ENCODE results near the gene TDO2. TPM values are rescaled to one million over a fixed set of nuclear protein-coding genes. Genes with fewer than 3 reads are reported as not detected.
"Not testable (repeated sequence)": the region's sequence is repeated elsewhere in the genome, so short reads cannot be mapped to it uniquely, and the experiment has no call there.

The TDO2 gene
- total RNA-seq, 2 donors from 2014 or later = not detected

- Mint-ChIP-seq H3K36me3 (ENCODE audit: low read depth) (no peaks in the 10 kb centered on the region), H3K4me3 (no peak overlapping the region), H3K9me3 (peaks cover 5% of the 10 kb centered on the region), H3K27me3 (peaks cover 24% of the 10 kb centered on the region), H3K4me1 (no peaks in the 10 kb centered on the region), H3K27ac (no peak overlapping the region)
- ATAC-seq (replicated peaks) = no peak
Measured at GRCh38 chr4:155891058-155891457, 12.4 kb upstream of the TDO2 start.

DNA sequence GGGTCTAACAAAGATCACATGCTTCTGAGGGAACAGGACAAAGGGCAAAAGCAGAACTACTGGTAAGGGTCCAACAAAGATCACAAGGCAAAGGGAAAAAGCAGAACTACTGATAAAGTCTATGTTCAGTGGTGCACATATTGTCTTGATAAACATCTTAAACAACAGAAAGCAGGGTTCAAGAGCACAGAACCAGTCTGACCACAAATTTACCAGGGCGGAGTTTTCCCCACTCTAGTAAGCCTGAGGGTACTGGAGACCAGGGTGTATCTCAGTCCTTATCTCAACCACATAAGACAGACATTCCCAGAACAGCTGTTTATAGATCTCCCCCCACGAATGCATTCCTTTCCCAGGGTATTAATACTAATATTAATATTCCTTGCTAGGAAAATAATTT lies 5.1 kb upstream of the TDO2 start:
- H3K9me3 Mint-ChIP-seq = not testable (repeated sequence)

GRCh38 chr4:155899891-155900290 lies 3.6 kb upstream of the TDO2 start:
- H3K4me1 Mint-ChIP-seq = no peaks in the 10 kb centered on the region
- H3K4me3 Mint-ChIP-seq = no peak overlapping the region
- no peaks in the 10 kb centered on the region for H3K36me3 Mint-ChIP-seq (ENCODE audit: low read depth)
- ATAC-seq (replicated peaks) = no peak
- peaks cover 4% of the 10 kb centered on the region for H3K27me3 Mint-ChIP-seq
- H3K9me3 Mint-ChIP-seq = peaks cover 4% of the 10 kb centered on the region
- no peak overlapping the region for H3K27ac Mint-ChIP-seq

More for the DNA sequence above, 5.1 kb upstream of the TDO2 start:
- not testable (repeated sequence) for H3K36me3 Mint-ChIP-seq (ENCODE audit: low read depth); ATAC-seq (replicated peaks); H3K27me3 Mint-ChIP-seq; H3K4me3 Mint-ChIP-seq; H3K4me1 Mint-ChIP-seq; H3K27ac Mint-ChIP-seq

DNA sequence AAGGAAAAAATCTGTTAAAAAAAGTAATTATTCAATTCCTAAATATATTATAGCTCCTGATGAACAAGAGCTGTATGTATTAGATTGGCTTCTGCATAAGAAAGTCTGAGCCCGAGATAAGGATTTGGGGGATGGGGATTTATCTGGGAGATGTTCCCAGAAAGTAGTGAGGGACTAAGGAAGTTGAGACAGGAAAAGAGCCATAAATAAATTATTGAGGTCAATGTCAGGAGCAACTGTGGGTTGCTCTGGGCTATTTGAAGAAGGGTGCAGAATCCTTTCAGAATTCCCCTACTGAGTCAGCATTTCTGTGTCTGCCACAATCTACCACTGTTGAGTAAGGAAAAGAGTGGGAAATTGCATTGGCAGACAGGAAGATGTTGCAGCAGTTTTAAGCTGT lies 3.1 kb upstream of the TDO2 start:
- H3K9me3 Mint-ChIP-seq = peaks cover 4% of the 10 kb centered on the region
- no peak overlapping the region for H3K4me3 Mint-ChIP-seq
- H3K36me3 Mint-ChIP-seq (ENCODE audit: low read depth) = no peaks in the 10 kb centered on the region
- peaks cover 4% of the 10 kb centered on the region for H3K27me3 Mint-ChIP-seq
- no peak for ATAC-seq (replicated peaks)
- no peak overlapping the region for H3K27ac Mint-ChIP-seq
- H3K4me1 Mint-ChIP-seq = no peaks in the 10 kb centered on the region

- Mint-ChIP-seq H3K27ac (no peak overlapping the region), H3K36me3 (ENCODE audit: low read depth) (no peaks in the 10 kb centered on the region), H3K27me3 (peaks cover 4% of the 10 kb centered on the region), H3K9me3 (peaks cover 4% of the 10 kb centered on the region), H3K4me1 (no peaks in the 10 kb centered on the region), H3K4me3 (no peak overlapping the region)
- no peak for ATAC-seq (replicated peaks)
Measured at GRCh38 chr4:155901013-155901412, 2.5 kb upstream of the TDO2 start.

GRCh38 chr4:155904331-155904730 lies 835 bp downstream of the TDO2 start:
- Mint-ChIP-seq H3K27me3 (peaks cover 16% of the 10 kb centered on the region), H3K4me1 (no peaks in the 10 kb centered on the region), H3K9me3 (no peaks in the 10 kb centered on the region), H3K36me3 (ENCODE audit: low read depth) (no peaks in the 10 kb centered on the region), H3K27ac (no peak overlapping the region), H3K4me3 (no peak overlapping the region)
- no peak for ATAC-seq (replicated peaks)

GRCh38 chr4:155906554-155907247 lies 3.2 kb downstream of the TDO2 start:
- no peaks in the 10 kb centered on the region for H3K36me3 Mint-ChIP-seq (ENCODE audit: low read depth)
- ATAC-seq (replicated peaks) = no peak
- no peaks in the 10 kb centered on the region for H3K4me1 Mint-ChIP-seq
- no peak overlapping the region for H3K27ac Mint-ChIP-seq
- no peaks in the 10 kb centered on the region for H3K9me3 Mint-ChIP-seq
- peaks cover 19% of the 10 kb centered on the region for H3K27me3 Mint-ChIP-seq
- H3K4me3 Mint-ChIP-seq = no peak overlapping the region

DNA sequence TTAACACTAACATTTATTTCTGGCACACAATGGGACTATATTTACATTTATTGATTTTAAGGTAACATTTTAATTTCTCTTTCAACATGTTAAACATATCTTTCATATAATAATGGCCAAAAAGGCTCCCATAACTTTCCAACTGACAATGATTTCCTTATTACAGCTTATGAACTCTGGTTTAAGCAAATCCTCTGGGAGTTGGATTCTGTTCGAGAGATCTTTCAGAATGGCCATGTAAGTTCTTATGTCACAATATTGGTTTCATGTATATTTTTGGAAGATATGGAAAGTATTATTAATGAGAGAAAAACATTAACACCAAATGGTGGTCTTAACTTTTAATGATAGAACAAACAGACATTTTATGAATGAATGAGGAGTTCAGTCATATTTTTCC lies 4.1 kb downstream of the TDO2 start:
- Mint-ChIP-seq H3K36me3 (ENCODE audit: low read depth) (no peaks in the 10 kb centered on the region), H3K4me3 (no peak overlapping the region), H3K4me1 (no peaks in the 10 kb centered on the region), H3K27me3 (peaks cover 19% of the 10 kb centered on the region), H3K27ac (no peak overlapping the region), H3K9me3 (no peaks in the 10 kb centered on the region)
- no peak for ATAC-seq (replicated peaks)

DNA sequence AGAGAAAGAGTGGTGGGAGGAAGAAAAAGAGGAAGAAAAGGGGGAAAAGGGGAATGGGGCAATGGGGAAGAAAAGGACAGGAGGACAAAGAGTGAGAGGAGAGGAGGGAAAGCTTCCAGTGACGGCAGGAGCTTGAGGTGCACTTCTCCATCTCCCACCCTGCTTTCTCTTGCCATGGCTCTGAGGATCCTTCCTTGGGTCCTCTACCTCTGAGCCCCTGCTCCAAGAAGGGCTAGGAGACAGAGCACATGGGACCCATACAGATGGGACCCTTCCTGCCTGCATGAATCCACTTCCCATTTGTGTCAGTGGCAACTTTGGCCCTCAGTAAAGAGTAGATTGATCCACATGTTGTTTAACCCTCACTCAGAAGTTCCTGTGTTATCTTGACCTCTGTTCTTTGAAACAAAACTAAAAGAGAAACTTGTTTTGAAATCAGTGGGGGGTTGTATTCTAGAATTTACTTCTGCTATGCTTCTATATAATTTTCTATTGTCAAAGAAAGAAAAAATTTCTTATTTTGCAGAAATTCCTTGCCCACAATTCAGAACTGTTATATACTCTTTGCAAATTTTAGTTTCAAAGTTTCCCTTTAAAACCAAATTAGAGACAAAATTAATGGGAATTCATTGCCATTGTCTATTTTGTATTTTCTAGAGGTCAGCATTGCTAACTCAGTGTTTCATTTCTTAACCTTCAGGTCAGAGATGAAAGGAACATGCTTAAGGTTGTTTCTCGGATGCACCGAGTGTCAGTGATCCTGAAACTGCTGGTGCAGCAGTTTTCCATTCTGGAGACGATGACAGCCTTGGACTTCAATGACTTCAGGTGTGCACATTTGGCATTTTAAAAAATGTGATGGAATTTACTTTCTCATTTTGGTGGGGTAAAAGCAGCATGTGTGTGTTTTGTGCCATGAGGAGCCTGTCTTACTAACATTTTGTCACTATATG lies 5.0 kb downstream of the TDO2 start:
- ATAC-seq (replicated peaks) = no peak
- peaks cover 19% of the 10 kb centered on the region for H3K27me3 Mint-ChIP-seq
- H3K36me3 Mint-ChIP-seq (ENCODE audit: low read depth) = no peaks in the 10 kb centered on the region
- H3K27ac Mint-ChIP-seq = no peak overlapping the region
- no peaks in the 10 kb centered on the region for H3K4me1 Mint-ChIP-seq
- H3K4me3 Mint-ChIP-seq = no peak overlapping the region
- no peaks in the 10 kb centered on the region for H3K9me3 Mint-ChIP-seq

DNA sequence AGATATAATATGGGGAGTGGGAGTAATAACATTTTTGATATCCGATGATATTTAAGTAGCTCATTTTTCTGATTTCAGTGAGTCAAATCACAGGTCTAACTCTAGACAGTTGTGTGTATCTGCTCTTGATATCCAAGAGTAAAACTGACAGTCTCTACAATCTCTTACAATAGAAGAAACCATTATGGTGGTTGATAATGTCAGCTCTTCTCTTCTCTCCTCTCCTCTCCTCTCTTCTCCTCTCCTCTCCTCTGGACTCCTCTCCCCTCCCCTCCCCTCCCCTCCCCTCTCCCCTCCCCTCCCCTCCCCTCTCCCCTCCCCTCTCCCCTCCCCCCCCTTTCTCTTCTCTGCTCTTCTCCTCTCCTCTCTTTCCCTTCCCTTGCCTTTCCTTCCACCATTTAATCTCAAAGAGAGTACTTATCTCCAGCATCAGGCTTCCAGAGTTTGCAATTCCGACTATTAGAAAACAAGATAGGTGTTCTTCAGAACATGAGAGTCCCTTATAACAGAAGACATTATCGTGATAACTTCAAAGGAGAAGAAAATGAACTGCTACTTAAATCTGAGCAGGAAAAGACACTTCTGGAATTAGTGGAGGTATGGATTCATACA lies 6.2 kb downstream of the TDO2 start:
- Mint-ChIP-seq H3K4me1 (no peaks in the 10 kb centered on the region), H3K27me3 (peaks cover 15% of the 10 kb centered on the region)

GRCh38 chr4:155911905-155912304 lies 8.4 kb downstream of the TDO2 start:
- Mint-ChIP-seq H3K4me1 (no peaks in the 10 kb centered on the region), H3K27ac (no peak overlapping the region), H3K9me3 (no peaks in the 10 kb centered on the region), H3K27me3 (peaks cover 12% of the 10 kb centered on the region), H3K4me3 (no peak overlapping the region), H3K36me3 (ENCODE audit: low read depth) (no peaks in the 10 kb centered on the region)
- no peak for ATAC-seq (replicated peaks)

More for the DNA sequence above, 6.2 kb downstream of the TDO2 start:
- Mint-ChIP-seq H3K36me3 (ENCODE audit: low read depth) (no peaks in the 10 kb centered on the region), H3K4me3 (no peak overlapping the region), H3K27ac (no peak overlapping the region), H3K9me3 (no peaks in the 10 kb centered on the region)
- no peak for ATAC-seq (replicated peaks)

DNA sequence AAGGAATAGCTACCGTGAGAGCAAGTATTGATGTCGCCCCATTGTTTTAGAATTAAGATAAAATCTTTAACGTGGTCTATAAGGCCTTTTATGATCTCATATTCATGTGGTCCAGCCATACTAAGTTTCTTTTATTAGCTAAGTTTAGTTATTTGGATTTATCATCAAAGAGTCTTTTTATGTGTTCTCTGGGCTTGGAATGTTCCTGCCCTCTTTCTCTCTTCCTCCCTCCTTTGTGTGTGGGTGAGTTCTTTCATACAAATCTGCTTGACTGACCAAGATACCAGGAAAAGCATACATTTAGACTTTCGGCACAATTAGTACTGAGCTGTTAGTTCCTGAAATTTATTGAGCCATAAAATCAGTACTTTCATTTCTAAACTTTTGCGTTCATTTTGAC lies 11.3 kb downstream of the TDO2 start:
- Mint-ChIP-seq H3K4me1 (no peaks in the 10 kb centered on the region), H3K27ac (no peak overlapping the region), H3K4me3 (no peak overlapping the region), H3K9me3 (no peaks in the 10 kb centered on the region), H3K36me3 (ENCODE audit: low read depth) (no peaks in the 10 kb centered on the region), H3K27me3 (peaks cover 5% of the 10 kb centered on the region)
- ATAC-seq (replicated peaks) = no peak

DNA sequence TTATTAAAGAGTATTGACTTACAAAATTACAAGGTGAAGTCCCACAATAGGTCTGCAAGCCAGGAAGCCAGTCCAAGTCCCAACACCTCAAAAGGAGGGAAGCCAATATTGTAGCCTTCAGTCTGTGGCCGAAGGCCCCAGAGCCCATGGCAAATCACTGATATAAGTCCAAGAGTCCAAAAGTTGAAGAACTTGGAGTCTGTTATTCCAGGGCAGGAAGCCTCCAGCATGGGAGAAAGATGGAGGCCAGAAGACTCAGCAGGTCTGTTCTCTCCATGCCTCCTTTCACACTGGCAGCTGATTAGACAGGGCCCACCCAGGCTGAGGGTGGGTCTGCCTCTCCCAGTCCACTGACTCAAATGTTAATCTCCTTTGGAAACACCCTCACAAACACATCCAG lies 18.1 kb downstream of the TDO2 start:
- ATAC-seq (replicated peaks) = no peak

DNA sequence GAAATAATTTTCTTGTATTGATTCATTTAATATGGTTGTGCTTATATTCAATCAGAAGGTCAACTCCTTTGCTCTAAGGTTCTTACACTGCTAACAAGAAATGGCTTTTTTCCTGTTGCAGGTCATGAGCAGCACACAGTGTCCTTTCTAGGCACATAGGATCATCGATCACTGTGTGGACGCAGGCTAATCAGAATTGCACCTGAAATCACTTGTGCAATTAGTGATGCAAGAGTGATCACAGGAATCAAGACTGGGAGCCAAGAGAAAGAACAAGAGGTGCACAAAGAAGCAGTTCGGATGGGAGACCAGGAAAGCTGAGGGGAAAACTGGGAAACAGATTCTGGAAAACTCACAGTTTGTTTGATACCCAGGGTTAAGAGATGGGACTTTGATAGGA lies 21.1 kb downstream of the TDO2 start:
- H3K4me1 Mint-ChIP-seq = no peaks in the 10 kb centered on the region
- no peak for ATAC-seq (replicated peaks)
- no peaks in the 10 kb centered on the region for H3K9me3 Mint-ChIP-seq
- no peak overlapping the region for H3K4me3 Mint-ChIP-seq
- no peaks in the 10 kb centered on the region for H3K27me3 Mint-ChIP-seq
- H3K36me3 Mint-ChIP-seq (ENCODE audit: low read depth) = peaks cover 52% of the 10 kb centered on the region
- H3K27ac Mint-ChIP-seq = no peak overlapping the region

More for the DNA sequence above, 18.1 kb downstream of the TDO2 start:
- no peaks in the 10 kb centered on the region for H3K4me1 Mint-ChIP-seq
- no peak overlapping the region for H3K27ac Mint-ChIP-seq
- peaks cover 30% of the 10 kb centered on the region for H3K36me3 Mint-ChIP-seq (ENCODE audit: low read depth)
- H3K9me3 Mint-ChIP-seq = no peaks in the 10 kb centered on the region
- H3K27me3 Mint-ChIP-seq = peaks cover 2% of the 10 kb centered on the region
- H3K4me3 Mint-ChIP-seq = no peak overlapping the region

DNA sequence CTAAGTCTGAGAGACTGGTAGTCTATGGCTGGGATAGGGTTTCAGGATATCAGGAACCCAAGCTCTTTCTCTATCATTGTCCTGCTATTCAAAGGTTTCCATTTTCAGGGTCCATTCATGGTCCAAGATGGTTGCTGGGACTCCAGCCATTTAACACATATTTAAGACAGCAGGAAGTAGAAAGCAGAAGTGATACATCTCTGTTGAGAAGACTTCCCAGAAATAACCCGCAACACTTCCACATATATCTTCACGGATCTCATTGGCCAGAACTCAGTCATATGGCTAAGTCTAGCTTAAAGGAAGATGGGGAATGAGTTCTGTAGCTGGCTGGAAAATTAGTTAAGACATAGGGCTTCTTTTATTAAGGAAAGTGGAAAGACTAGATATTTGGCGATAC lies 26.3 kb downstream of the TDO2 start:
- Mint-ChIP-seq H3K4me1 (no peaks in the 10 kb centered on the region), H3K9me3 (no peaks in the 10 kb centered on the region), H3K27ac (no peak overlapping the region), H3K36me3 (ENCODE audit: low read depth) (peaks cover 41% of the 10 kb centered on the region), H3K4me3 (no peak overlapping the region), H3K27me3 (no peaks in the 10 kb centered on the region)
- ATAC-seq (replicated peaks) = no peak

Data from activated T-helper 17 cell treated with anti-CD3 and anti-CD28 coated beads, Interleukin-2, amount 50 U/mL, for 72 hours (primary cell).